Regular cardiac myocyte (primary cell): ENCODE measurements around the gene HORMAD2. TPM values are rescaled to one million over a fixed set of nuclear protein-coding genes. Genes with fewer than 3 reads are reported as not detected.

Source experiments
- total RNA-seq: library from RNA; depleted of rRNA; stranded (reverse); fragments of >200 nt; gene quantifications from 2 replicates; pipeline ENCODE4 v1.2.3, GENCODE V29; 2014

The HORMAD2 gene, protein sequence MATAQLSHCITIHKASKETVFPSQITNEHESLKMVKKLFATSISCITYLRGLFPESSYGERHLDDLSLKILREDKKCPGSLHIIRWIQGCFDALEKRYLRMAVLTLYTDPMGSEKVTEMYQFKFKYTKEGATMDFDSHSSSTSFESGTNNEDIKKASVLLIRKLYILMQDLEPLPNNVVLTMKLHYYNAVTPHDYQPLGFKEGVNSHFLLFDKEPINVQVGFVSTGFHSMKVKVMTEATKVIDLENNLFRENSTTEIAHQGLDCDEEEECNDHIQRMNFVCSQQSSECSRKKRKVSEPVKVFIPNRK
- total RNA-seq, result under 0.01 TPM in 2 replicates

DNA sequence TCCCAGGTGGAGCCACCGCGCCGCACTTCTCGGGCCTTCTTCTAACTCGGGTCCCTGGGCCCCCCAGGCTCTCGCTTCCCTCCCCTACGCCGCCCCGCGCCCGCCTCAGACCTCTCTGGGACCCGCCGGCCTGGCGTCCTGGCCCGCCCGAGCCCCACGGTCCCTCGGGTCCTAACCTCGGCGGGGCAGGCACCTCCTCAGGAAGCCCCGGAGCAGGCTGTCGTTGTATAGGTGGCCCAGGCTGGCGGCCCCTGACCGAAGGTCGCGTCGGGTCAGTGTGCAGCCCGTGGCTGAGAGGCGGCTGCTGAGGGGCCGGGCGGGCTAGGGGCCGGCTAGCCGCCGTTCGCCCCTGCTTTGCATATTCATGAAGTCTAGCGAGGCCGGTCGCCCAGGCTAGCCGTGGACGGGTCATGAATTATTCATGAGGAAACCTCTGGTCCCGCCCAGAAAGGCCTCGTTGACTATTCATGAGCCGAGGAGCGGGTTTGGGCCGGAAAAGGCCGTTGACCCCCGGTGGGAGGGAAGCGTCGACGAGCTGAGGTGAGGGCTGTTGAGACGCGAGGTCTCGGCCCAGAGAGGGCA is at the start of gene HORMAD2:
Gene HORMAD2 (plus strand): TSS at position 513 of the 582 bp plus-strand sequence. CDS start 13,489 bp downstream, outside the sequence.

Other genes starting within 250 kb of the HORMAD2 start
- gene ASCC2, start 242.2 kb upstream of the HORMAD2 start, total RNA-seq, result 19.4 and 29.3 TPM in 2 replicates
- 21.3 and 28.2 TPM in 2 replicates for gene MTMR3, start 197.3 kb upstream of the HORMAD2 start, total RNA-seq
- gene LIF, start 166.3 kb downstream of the HORMAD2 start, total RNA-seq, result 79.2 and 97.8 TPM in 2 replicates
- gene OSM, start 186.4 kb downstream of the HORMAD2 start, total RNA-seq, result not detected in 2 replicates
- gene CASTOR1, start 209.0 kb downstream of the HORMAD2 start, total RNA-seq, result 6.3 and 10.1 TPM in 2 replicates
- gene TBC1D10A, start 246.5 kb downstream of the HORMAD2 start, total RNA-seq, result 17.6 and 18.0 TPM in 2 replicates